GM10847 (cell line): Measurements from ENCODE around the gene FAM117A.

Source experiments
- POLR2A ChIP-seq: IDR thresholded peaks from 2 replicates; pipeline ENCODE4 v1.6.1; 2011; ENCODE audit not compliant: insufficient read length; ENCODE audit errors: extremely low read depth

The FAM117A gene

DNA sequence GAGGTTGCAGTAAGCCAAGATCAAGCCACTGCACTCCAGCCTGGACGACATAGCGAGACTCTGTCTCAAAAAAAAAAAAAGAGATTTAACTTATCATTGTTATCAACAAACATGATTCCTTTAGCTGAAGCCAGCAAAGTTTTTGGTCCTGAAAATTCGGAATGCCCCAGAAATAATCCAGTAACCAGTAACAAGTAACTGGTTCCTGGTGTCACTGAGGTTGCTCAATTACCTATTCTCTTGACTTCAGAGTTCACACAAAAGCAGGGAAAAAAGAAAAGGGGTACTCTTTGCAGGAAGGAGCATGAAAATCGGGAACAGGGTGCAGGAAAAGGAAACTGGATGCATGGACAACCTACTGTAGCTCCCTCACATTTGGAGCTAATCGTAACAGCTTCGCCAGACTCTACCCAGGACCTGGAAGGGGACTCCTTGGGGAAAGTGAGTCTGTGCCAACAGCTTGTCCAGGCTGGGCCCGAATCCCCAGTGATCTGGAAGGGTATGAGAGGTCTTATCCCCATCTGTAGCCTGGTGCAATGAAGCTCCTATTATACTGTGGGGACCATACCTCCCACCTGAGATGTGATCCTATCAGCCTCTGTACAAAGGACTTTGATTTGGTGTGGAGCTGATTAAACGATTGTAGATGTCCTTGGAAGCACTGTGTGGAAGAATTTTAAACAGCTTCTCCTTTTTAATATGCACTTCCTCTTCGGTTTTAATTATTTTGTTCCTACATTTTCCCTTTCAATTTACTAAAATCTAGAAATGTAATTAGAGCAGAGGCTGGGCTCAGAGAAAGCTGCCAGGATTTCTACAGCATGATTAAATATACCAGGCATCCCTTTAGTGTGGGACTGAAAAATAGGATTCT, 82.6 kb downstream of the FAM117A start:
- no peak for TF ChIP-seq POLR2A

DNA sequence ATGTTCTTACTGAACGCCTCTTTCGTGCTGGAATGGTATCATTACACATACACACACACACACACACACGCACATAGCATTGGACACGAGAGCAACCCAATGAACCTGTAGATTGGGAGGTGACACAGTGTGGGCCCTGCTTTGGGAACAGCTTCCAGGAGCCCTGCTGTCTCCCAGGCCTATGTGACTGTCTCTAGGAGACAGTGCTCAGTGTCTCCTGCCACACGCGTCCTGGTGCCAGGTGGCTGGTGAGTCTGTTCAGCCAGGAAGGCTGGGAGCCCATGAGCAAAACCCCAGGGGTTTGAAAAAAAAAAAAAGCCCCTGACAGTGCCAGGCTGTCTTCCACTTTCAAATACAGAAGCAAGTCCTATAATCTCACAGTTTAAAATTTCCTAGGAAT, 83.6 kb downstream of the FAM117A start:
- no peak for TF ChIP-seq POLR2A

DNA sequence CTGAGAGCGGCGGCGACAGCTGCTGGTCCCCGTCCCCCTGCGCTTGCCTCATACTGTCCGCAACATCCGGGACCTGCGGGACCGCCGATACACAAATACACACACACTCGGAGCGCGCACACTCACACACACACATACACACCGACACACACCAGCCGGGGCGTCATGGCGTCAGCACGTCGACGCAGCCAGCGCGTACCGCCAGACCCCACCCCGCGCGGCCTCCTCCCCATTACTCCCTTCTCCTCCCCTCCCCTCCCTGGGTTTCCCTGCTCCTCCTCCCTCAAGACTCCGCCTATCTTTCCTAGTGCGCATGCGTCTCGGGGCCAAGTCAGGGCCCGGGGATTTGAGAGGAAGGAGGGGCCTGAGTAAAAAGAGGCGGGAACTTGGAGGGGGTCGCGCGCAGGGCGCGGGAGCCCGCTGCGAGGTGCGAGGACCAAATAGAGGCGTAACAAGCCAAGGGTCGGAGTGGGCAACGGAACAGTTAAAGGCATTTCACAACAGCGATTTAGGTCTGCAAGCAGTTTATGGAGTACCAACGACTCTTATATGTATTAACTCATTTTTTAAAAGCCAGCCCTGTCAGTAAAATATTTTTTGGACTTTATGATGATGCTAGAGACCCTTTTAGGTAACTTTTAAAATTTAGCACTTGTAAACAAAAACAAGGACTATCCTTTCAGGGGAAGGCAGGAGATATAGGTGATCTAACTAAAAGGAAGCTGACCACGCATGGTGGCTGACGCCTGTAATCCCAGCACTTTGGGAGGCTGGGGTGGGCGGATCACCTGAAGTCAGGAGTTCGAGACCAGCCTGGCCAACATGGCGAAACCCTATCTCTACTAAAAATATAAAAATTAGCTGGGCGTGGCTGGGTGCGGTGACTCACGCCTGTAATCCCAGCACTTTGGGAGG, 85.7 kb downstream of the FAM117A start, which contains the start of gene SPOP:
Gene SPOP (minus strand): TSS at position 165 of the 915 bp plus-strand sequence. CDS start 55,287 bp downstream, outside the sequence.
- peak; percentile 51 for TF ChIP-seq POLR2A

DNA sequence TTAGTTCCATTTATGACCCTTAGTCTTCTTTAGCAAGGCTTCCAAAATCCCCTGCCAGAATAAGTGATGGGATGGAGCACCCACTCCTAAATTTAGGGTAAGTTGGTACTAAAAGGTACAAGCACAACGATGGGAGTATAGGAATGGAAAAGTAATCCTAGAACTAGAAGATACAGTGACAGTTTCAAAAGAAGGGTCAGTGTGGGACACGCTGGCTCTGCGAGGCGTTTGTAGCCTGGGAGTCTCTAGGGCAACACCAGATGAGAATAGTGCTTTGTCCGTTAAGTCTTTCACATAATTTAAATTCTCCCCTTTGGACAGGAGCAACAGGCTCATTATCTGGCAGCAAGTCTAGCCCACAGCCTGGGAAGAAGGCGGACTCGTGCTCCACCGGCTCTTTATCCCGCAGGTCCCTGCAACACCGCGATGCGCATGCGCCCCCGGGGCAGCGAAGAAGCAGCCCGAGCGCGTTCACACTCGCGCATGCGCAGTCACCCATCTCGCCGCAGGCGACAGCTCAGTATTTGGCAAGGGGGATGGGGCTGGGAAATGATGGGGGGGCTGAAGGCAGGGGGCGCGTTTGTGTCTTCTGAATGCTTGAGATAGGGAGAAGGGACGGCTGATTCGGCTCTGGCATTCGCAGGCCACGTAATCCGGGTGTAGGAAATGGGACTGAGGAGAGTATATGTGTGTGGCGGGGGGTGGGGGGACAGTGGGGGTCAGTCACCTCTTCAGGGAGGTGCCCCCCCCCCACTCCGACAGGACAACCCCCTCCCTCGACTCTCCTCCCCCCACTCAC, 86.6 kb downstream of the FAM117A start:
- TF ChIP-seq POLR2A = peak; percentile 35

DNA sequence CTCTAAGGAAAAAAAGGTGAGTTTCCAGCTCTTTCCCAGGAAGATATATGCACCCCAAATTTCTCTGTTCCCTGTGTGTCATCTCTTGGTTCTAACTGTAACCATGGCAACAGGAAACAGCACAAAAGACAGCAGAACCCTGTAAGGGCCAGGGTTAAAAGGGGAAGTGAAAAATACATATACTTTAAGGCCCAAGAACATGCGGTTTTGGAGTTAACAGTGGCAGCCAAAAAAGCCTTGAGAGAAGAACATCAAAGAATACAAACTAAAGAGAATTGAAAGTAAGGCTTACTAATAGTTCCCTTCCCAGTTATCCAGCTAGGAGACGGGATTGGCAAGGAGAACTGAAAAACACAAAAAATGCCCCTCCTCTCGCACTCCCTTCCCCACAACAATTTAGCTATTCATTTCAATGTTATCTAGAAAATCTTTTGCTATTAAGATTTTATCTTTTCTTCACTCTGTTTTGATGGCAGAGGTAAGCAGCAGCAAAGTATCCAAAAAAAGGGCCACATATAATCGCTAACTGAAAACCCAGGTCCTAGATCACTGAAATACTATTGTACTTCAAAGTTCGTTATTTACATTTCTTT, 87.6 kb downstream of the FAM117A start:
- TF ChIP-seq POLR2A = no peak

DNA sequence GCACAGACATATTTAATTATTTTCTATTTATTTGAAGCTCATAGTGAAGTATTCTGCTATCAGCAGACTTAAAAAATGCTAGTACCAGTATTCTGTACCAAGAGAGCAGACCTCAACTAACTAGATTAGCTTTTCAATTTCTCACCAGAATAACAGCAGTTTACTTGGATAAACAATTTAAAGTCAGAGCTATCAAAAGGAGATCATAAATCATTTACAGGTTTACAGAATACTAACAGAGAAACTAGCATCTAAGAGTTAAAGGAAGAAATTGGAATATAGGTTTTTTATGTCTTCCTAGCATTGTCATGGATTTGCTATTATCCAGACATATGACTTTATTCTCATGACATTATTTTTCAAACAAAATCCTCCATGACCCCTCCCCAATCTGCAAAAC, 89.4 kb downstream of the FAM117A start:
- TF ChIP-seq POLR2A = no peak

DNA sequence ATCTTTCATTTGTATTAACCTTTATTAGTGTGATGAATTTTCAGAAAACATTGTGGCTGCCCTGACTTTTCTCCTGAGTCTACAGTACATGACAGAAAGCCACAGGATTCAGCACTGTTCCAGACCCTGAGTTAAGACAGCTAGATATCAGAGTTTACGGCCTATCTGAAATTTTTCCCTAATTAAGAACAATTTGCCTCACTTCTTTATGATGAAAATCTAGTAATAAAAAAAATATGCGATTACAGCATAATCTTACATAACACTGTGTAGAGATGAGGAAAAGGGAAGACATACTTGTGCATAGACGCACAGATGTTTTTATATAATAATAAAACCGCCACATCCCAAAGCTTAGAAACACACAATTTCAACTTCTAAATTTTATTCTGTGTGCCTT, 93.3 kb downstream of the FAM117A start:
- no peak for TF ChIP-seq POLR2A

DNA sequence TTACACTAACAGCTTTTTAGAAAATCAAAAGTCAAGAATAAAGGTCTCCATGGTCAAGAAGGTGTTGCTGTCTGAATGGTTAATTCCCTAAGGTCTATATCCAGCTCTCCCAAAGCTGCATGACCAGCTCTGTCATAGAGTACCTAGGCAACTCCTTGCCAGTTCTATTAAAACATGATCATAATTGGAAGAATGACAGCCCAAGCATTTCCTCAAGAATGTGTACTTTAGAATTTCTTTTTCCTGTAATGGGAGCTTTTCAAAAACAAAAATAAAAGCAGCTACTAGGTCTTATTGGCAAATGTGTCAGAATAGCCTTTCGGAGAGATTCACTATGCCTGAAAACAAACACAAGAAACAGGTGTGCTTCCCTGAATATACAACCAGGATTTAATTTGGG, 93.9 kb downstream of the FAM117A start:
- TF ChIP-seq POLR2A = no peak

DNA sequence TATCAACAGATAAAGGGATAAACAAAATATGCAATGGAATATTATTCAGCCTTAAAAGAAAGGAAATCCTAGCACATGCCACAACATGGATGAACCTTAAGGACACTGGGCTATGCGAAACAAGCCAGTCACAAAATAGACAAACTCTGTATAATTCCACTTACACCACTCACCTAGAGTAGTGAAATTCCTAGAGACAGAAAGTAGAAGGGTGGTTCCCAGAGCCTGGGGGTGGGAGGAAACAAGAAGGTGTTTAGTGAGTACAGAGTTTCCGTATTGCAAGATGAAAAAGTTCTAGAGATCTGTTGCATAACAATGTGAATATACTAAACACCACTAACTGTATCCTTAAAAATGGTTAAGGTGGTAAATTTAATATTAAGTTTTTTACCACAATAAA, 96.1 kb downstream of the FAM117A start:
- TF ChIP-seq POLR2A = no peak

DNA sequence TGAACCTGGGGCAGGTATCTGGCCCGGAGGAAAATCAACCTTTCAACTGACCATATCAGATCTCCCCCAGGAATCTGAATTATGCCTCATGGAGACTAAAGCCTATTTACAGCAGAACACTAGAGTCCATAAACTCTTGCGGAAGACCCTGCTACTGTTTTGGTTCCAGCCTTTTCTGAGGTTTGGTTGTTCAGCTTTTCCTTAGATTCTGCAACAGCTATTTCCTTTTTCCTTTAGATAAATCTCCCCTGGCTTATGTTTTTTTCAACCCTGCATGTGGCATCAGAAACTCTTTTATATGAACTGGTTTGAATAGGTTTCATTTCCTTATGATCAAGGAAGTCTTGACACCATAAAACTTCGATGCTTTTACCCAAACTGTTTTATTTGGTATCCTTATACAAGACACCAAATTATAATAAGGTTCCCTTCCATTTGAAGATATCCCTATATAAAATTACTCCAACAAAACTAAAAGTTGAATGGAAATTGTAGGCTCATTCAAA, 99.2 kb downstream of the FAM117A start:
- TF ChIP-seq POLR2A = no peak
